Right lobe of liver (tissue), 5 donors: ENCODE measurements around the gene PPP2R5C. TPM values are rescaled to one million over a fixed set of nuclear protein-coding genes. Genes with fewer than 3 reads are reported as not detected.

Source experiments
- small RNA-seq, 2 experiments: library from RNA; depleted of rRNA; stranded (forward); fragments of <200 nt; gene quantifications; one replicate each; pipeline ENCODE3, GENCODE V24; 2016
- total RNA-seq, 6 experiments: library from RNA; depleted of rRNA in 2 of 6; stranded (reverse); fragments of >200 nt in 2 of 6; fragmentation: NEBNext Ultra II Directional in 3 of 6; extraction: Animal tissue kit (Norgen Biotek cat#: 25700) in 3 of 6; gene quantifications; one replicate each; pipeline versions ENCODE4 v1.1.0 to v1.2.4, GENCODE V29; 2016 to 2023
- donor health status: DM: no; HTN: no; CAD: no.
- donor health status: DM: no; HTN: no; CAD: no.
- donor health status: DM: no; HTN: yes; CAD: no.
- donor health status: DM: no; HTN: yes; CAD: no.

PPP2R5C gene
- total RNA-seq, 6 experiments from 2014 or later: 44.9 to 74.5 (median 55.3) TPM

Small RNAs within 50 kb of the gene (small RNA-seq; reads per million reads assigned to genes)
- gene AL118558.2 (0 to 0.48 reads per million in 2 experiments), gene RNU6-790P (0 reads per million in 2 experiments)

Other genes starting within 250 kb of the PPP2R5C start
- 1 to 10 TPM in 1 of 6 experiments, under 1 TPM in 1, not detected in 4; 0.39 to 6.4 TPM for gene DIO3, start 200.2 kb upstream of the PPP2R5C start, total RNA-seq
- 100 to 1,000 TPM; 116 to 261 (median 161) TPM for gene DYNC1H1, start 202.9 kb downstream of the PPP2R5C start, total RNA-seq